ENCODE results near the gene KCNJ13. TPM values are rescaled to one million over a fixed set of nuclear protein-coding genes. Genes with fewer than 3 reads are reported as not detected.

Gene KCNJ13
- polyA plus RNA-seq, 1 donor from 2014 or later, result not detected

- TF ChIP-seq EZH2 (IDR thresholded peaks at IDR 0.05; ENCODE audit: borderline replicate concordance, insufficient read depth, low read length, poor library complexity, severe bottlenecking) (no peak), RAD21 (conservative IDR thresholded peaks at IDR 0.05) (no peak), MXI1 (conservative IDR thresholded peaks at IDR 0.05; ENCODE audit: poor library complexity, severe bottlenecking) (no peak), EP300 (conservative IDR thresholded peaks at IDR 0.05; ENCODE audit: poor library complexity, severe bottlenecking) (no peak), TAF1 (IDR thresholded peaks at IDR 0.05; ENCODE audit: low read depth) (no peak), POLR2AphosphoS5 (IDR thresholded peaks at IDR 0.05) (no peak), SMC3 (conservative IDR thresholded peaks at IDR 0.05; ENCODE audit: poor library complexity) (no peak), CTCF (IDR thresholded peaks at IDR 0.05; ENCODE audit: poor library complexity, severe bottlenecking) (no peak)
- TF ChIP-seq, protein P1, sequence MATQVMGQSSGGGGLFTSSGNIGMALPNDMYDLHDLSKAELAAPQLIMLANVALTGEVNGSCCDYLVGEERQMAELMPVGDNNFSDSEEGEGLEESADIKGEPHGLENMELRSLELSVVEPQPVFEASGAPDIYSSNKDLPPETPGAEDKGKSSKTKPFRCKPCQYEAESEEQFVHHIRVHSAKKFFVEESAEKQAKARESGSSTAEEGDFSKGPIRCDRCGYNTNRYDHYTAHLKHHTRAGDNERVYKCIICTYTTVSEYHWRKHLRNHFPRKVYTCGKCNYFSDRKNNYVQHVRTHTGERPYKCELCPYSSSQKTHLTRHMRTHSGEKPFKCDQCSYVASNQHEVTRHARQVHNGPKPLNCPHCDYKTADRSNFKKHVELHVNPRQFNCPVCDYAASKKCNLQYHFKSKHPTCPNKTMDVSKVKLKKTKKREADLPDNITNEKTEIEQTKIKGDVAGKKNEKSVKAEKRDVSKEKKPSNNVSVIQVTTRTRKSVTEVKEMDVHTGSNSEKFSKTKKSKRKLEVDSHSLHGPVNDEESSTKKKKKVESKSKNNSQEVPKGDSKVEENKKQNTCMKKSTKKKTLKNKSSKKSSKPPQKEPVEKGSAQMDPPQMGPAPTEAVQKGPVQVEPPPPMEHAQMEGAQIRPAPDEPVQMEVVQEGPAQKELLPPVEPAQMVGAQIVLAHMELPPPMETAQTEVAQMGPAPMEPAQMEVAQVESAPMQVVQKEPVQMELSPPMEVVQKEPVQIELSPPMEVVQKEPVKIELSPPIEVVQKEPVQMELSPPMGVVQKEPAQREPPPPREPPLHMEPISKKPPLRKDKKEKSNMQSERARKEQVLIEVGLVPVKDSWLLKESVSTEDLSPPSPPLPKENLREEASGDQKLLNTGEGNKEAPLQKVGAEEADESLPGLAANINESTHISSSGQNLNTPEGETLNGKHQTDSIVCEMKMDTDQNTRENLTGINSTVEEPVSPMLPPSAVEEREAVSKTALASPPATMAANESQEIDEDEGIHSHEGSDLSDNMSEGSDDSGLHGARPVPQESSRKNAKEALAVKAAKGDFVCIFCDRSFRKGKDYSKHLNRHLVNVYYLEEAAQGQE (IDR thresholded peaks at IDR 0.05; ENCODE audit: borderline replicate concordance), result no peak
- peaks cover 26% of the 10 kb centered on the region for H3K36me3 ChIP-seq (ENCODE audit: insufficient read depth, low read length)
- no peak overlapping the region for H3K27ac ChIP-seq (ENCODE audit: low read length)
Measured at GRCh38 chr2:232794981-232795380, 18.6 kb upstream of the KCNJ13 start.

DNA sequence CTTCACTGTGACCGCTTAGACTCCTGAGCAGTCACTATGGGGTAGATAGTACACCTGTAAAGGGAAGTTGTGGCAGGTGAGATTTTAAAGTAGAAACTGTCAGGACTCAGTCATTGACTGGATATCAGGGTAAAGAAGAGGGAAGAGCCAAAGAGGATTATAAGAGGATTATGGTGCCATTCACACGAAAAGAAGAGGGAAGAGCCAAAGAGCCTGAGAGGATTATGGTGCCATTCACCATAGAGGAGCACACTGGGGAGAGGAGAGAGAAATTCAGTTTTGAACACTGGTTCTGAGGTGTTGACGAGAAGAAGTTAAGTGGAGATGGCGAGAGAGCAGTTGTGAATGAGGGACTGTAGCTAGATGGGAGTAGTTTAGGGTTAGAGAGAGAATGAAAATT is 16.9 kb upstream of the KCNJ13 start:
- Histone ChIP-seq H3K9ac (ENCODE audit: low read length) (no peak overlapping the region), H4K20me1 (ENCODE audit: insufficient read depth) (no peaks in the 10 kb centered on the region), H3K4me3 (ENCODE audit: low read length) (no peak overlapping the region), H3K79me2 (replicated peaks; ENCODE audit: insufficient read depth, low read length) (no peaks in the 10 kb centered on the region), H3K27me3 (ENCODE audit: insufficient read depth, low read depth, low read length) (no peaks in the 10 kb centered on the region), H2AFZ (ENCODE audit: low read depth, low read length) (no peak overlapping the region), H3K4me2 (ENCODE audit: low read length) (no peak overlapping the region), H3K9me3 (ENCODE audit: low read length) (no peaks in the 10 kb centered on the region), H3K9me2 (ENCODE audit: insufficient read depth, low read length) (no peaks in the 10 kb centered on the region), H3K27ac (ENCODE audit: low read length) (no peak overlapping the region), H3K36me3 (ENCODE audit: insufficient read depth, low read length) (peaks cover 26% of the 10 kb centered on the region), H3F3A (ENCODE audit: insufficient read depth, low read length, poor library complexity, severe bottlenecking) (no peaks in the 10 kb centered on the region)
- no peak for TF ChIP-seq CTCF (IDR thresholded peaks at IDR 0.05; ENCODE audit: poor library complexity, severe bottlenecking)
- no peak for TF ChIP-seq POLR2AphosphoS5 (IDR thresholded peaks at IDR 0.05)
- no peak for TF ChIP-seq MXI1 (conservative IDR thresholded peaks at IDR 0.05; ENCODE audit: poor library complexity, severe bottlenecking)
- TF ChIP-seq RAD21 (conservative IDR thresholded peaks at IDR 0.05), result no peak
- TF ChIP-seq, protein P1 (IDR thresholded peaks at IDR 0.05; ENCODE audit: borderline replicate concordance), result no peak
- TF ChIP-seq SMC3 (conservative IDR thresholded peaks at IDR 0.05; ENCODE audit: poor library complexity), result no peak
- no peak for TF ChIP-seq EP300 (conservative IDR thresholded peaks at IDR 0.05; ENCODE audit: poor library complexity, severe bottlenecking)
- TF ChIP-seq TAF1 (IDR thresholded peaks at IDR 0.05; ENCODE audit: low read depth), result no peak
- no peak for TF ChIP-seq EZH2 (IDR thresholded peaks at IDR 0.05; ENCODE audit: borderline replicate concordance, insufficient read depth, low read length, poor library complexity, severe bottlenecking)

More at GRCh38 chr2:232794981-232795380, 18.6 kb upstream of the KCNJ13 start:
- Histone ChIP-seq H3K4me3 (ENCODE audit: low read length) (no peak overlapping the region), H3K4me2 (ENCODE audit: low read length) (no peak overlapping the region), H3K9me2 (ENCODE audit: insufficient read depth, low read length) (no peaks in the 10 kb centered on the region), H2AFZ (ENCODE audit: low read depth, low read length) (no peak overlapping the region), H3K79me2 (replicated peaks; ENCODE audit: insufficient read depth, low read length) (no peaks in the 10 kb centered on the region), H3K9me3 (ENCODE audit: low read length) (no peaks in the 10 kb centered on the region), H3K9ac (ENCODE audit: low read length) (no peak overlapping the region), H3K27me3 (ENCODE audit: insufficient read depth, low read depth, low read length) (no peaks in the 10 kb centered on the region), H3F3A (ENCODE audit: insufficient read depth, low read length, poor library complexity, severe bottlenecking) (no peaks in the 10 kb centered on the region), H4K20me1 (ENCODE audit: insufficient read depth) (no peaks in the 10 kb centered on the region)

Measured in neural cell (in vitro differentiated cells).